ENCODE results near the gene SEC14L5. TPM values are rescaled to one million over a fixed set of nuclear protein-coding genes. Genes with fewer than 3 reads are reported as not detected.
"Not testable (repeated sequence)": the region's sequence is repeated elsewhere in the genome, so short reads cannot be mapped to it uniquely, and the experiment has no call there.

SEC14L5 gene
- total RNA-seq, 1 donor from 2014 or later: 5.7 TPM

- Histone ChIP-seq H3K27ac (no peak overlapping the region), H3K27me3 (no peaks in the 10 kb centered on the region), H3K36me3 (no peaks in the 10 kb centered on the region), H3K4me1 (peaks cover 11 to 14% of the 10 kb centered on the region in 2 donors), H3K9me3 (no peaks in the 10 kb centered on the region), H3K4me3 (no peak overlapping the region)
- intact Hi-C loops (cut with DNase I): no loop called here
- DNase-seq (ENCODE audit: low spot score in 2 of 2): no peak
- no peak for TF ChIP-seq CTCF (IDR thresholded peaks at IDR 0.05)
Measured at GRCh38 chr16:5036228-5037156, 78.4 kb downstream of the SEC14L5 start.

DNA sequence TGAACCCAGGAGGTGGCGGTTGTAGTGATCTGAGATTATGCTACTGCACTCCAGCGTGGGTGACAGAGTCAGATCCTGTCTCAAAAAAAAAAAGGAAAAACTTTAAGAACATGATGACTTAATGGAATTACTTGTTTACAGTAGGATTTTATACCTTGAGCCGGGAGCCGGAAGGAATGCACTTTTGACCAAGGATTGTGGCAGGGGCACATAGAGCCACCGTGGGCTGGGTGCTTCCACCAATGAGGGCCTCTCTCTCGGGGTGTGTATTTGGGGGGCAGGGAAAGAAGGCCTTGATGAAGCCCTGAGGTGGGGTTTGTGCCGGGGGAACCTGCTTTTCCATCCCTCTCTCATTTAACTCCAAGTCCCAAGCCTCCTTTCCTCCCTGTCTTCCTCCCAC lies 82.3 kb downstream of the SEC14L5 start:
- no peak for TF ChIP-seq CTCF (IDR thresholded peaks at IDR 0.05)
- Histone ChIP-seq H3K27me3 (no peaks in the 10 kb centered on the region), H3K27ac (no peak overlapping the region), H3K4me3 (no peak overlapping the region), H3K9me3 (no peaks in the 10 kb centered on the region), H3K36me3 (no peaks in the 10 kb centered on the region), H3K4me1 (no peaks in the 10 kb centered on the region)
- DNase-seq (ENCODE audit: low spot score in 2 of 2): no peak
- intact Hi-C loops (cut with DNase I): no loop called here

- DNase-seq (ENCODE audit: low spot score in 2 of 2): no peak
- intact Hi-C loops (cut with DNase I): no loop called here
- Histone ChIP-seq H3K9me3 (no peaks in the 10 kb centered on the region), H3K4me3 (no peak overlapping the region), H3K4me1 (no peaks in the 10 kb centered on the region), H3K36me3 (no peaks in the 10 kb centered on the region), H3K27me3 (no peaks in the 10 kb centered on the region), H3K27ac (no peak overlapping the region)
- TF ChIP-seq CTCF (IDR thresholded peaks at IDR 0.05): no peak
Measured at GRCh38 chr16:5041600-5042133, 83.5 kb downstream of the SEC14L5 start.

DNA sequence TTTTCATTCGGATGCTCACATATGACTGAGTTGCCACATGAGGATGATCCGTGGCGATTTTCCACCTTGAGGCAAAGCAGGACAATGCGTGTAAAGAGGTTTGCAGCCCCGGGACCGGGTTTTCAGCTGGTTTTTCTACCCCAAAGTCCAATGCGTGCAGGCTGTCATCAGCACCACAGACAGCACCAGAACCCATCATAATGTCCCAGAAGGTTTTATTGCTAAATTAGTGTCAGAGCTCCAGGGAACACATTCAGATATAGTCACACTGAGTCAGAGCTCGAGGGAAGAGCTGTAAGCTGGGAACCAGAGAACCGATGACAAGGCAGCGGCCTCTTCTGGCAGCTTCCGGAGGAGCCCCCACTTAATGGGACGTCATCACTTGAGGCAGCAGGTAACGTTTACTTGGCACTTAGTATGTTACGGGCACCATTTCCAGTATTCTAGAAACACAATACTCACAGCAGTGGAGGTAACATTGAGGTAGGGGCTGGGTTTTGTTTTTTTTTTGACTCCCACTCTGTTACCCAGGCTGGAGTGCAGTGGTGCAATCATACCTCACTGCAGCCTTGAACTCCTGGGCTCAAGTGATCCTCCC lies 84.5 kb downstream of the SEC14L5 start:
- intact Hi-C loops (cut with DNase I): no loop called here
- no peak for TF ChIP-seq CTCF (IDR thresholded peaks at IDR 0.05)
- no peaks in the 10 kb centered on the region for H3K9me3 ChIP-seq
- H3K27ac ChIP-seq: no peak overlapping the region
- H3K4me3 ChIP-seq: no peak overlapping the region
- no peak for DNase-seq (ENCODE audit: low spot score in 2 of 2)
- H3K36me3 ChIP-seq: no peaks in the 10 kb centered on the region
- H3K4me1 ChIP-seq: no peaks in the 10 kb centered on the region
- no peaks in the 10 kb centered on the region for H3K27me3 ChIP-seq

GRCh38 chr16:5044011-5044540 lies 85.9 kb downstream of the SEC14L5 start:
- no peak for TF ChIP-seq CTCF (IDR thresholded peaks at IDR 0.05)
- Histone ChIP-seq H3K4me1 (no peaks in the 10 kb centered on the region), H3K27ac (no peak overlapping the region), H3K9me3 (no peaks in the 10 kb centered on the region), H3K36me3 (no peaks in the 10 kb centered on the region), H3K27me3 (no peaks in the 10 kb centered on the region), H3K4me3 (no peak overlapping the region)
- intact Hi-C loops (cut with DNase I): no loop called here
- no peak for DNase-seq (ENCODE audit: low spot score in 2 of 2)

DNA sequence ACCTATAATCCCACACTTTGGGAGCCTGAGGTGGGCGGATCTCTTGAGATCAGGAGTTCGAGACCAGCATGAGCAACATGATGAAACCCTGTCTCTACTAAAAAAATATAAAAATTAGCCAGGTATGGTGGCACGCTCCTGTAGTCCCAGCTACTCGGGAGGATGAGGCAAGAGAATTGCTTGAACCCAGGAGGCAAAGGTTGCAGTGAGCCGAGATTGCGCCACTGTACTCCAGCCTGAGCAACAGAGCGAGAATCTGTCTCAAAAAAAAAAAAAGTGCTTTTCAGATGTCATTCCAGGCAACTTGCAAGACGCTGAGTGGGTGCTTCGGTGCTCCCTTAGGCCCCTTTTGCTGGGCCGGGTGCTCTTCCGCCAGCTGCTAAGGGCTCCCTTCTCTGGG lies 86.5 kb downstream of the SEC14L5 start:
- intact Hi-C loops (cut with DNase I); DNase-seq (ENCODE audit: low spot score in 2 of 2); H3K36me3 ChIP-seq: not testable (repeated sequence)

More for the DNA sequence above, 86.5 kb downstream of the SEC14L5 start:
- not testable (repeated sequence) for H3K4me3 ChIP-seq, H3K9me3 ChIP-seq, H3K4me1 ChIP-seq, H3K27me3 ChIP-seq, H3K27ac ChIP-seq
